ENCODE measurements around the gene ATP10A.
"Not testable (repeated sequence)": the region's sequence is repeated elsewhere in the genome, so short reads cannot be mapped to it uniquely, and the experiment has no call there.

- not testable (repeated sequence) for TF ChIP-seq CTCF (IDR thresholded peaks at IDR 0.05; ENCODE audit: poor library complexity, severe bottlenecking); EZH2 (IDR thresholded peaks at IDR 0.05; ENCODE audit: borderline replicate concordance, insufficient read depth, low read length, poor library complexity, severe bottlenecking); POLR2AphosphoS5 (IDR thresholded peaks at IDR 0.05); EP300 (conservative IDR thresholded peaks at IDR 0.05; ENCODE audit: poor library complexity, severe bottlenecking); MXI1 (conservative IDR thresholded peaks at IDR 0.05; ENCODE audit: poor library complexity, severe bottlenecking); SMC3 (conservative IDR thresholded peaks at IDR 0.05; ENCODE audit: poor library complexity); REST (IDR thresholded peaks at IDR 0.05; ENCODE audit: borderline replicate concordance); RAD21 (conservative IDR thresholded peaks at IDR 0.05); TAF1 (IDR thresholded peaks at IDR 0.05; ENCODE audit: low read depth)
Measured at GRCh38 chr15:25856059-25856458, 7.1 kb downstream of the ATP10A start.

All from neural cell (in vitro differentiated cells).